H1 (cell line): Measurements from ENCODE around the gene GLS.
"Not testable (repeated sequence)": the region's sequence is repeated elsewhere in the genome, so short reads cannot be mapped to it uniquely, and the experiment has no call there.

Source experiments
- BACH1 ChIP-seq: IDR thresholded peaks from 2 replicates; pipeline ENCODE4 v1.6.1; 2012; ENCODE audit warnings: low read length, improper control_type of control experiment
- CTCF ChIP-seq, 3 experiments: IDR thresholded peaks; 1 replicate in 2 of 3; 2 replicates in 1 of 3; pipeline versions ENCODE4 v1.5.1 to v1.6.1; 2011; ENCODE audit warnings: low read length in 3 of 3, mild to moderate bottlenecking in 3 of 3, inconsistent platforms in 2 of 3, low read depth in 1 of 3, moderate library complexity in 1 of 3; ENCODE audit not compliant: insufficient read depth in 1 of 3; ENCODE audit errors: control extremely low read depth in 1 of 3
- EP300 ChIP-seq, 2 experiments: IDR thresholded peaks; 1 replicate in 1 of 2; 2 replicates in 1 of 2; pipeline ENCODE4 v1.6.1; 2011 to 2012; ENCODE audit warnings: low read depth in 2 of 2, low read length in 2 of 2, mild to moderate bottlenecking in 2 of 2, borderline replicate concordance in 1 of 2, inconsistent platforms in 1 of 2, moderate library complexity in 1 of 2
- EZH2 ChIP-seq: fragments of 200-600 bp; sonication (generic); IDR thresholded peaks from 2 replicates; pipeline ENCODE4 v1.7.1; 2012; ENCODE audit warnings: low read depth, mild to moderate bottlenecking, moderate library complexity, low read length, inconsistent platforms; ENCODE audit not compliant: severe bottlenecking
- JUND ChIP-seq: IDR thresholded peaks from 2 replicates; pipeline ENCODE4 v1.6.1; 2011; ENCODE audit warnings: mild to moderate bottlenecking, improper control_type of control experiment, low read length
- KDM1A ChIP-seq: fragments of 200-600, 300-600 bp; sonication (generic); IDR thresholded peaks from 2 replicates; pipeline ENCODE4 v1.7.1; 2016; ENCODE audit warnings: mild to moderate bottlenecking, low read length, borderline replicate concordance
- MAX ChIP-seq: IDR thresholded peaks from 2 replicates; pipeline ENCODE4 v1.6.1; 2012; ENCODE audit warnings: inconsistent platforms
- POLR2A ChIP-seq, 2 experiments: IDR thresholded peaks; 1 replicate in 1 of 2; 2 replicates in 1 of 2; pipeline ENCODE4 v1.6.1; 2011; ENCODE audit warnings: low read depth in 2 of 2, low read length in 2 of 2, mild to moderate bottlenecking in 2 of 2; ENCODE audit errors: control extremely low read depth in 1 of 2
- POLR2AphosphoS5 ChIP-seq: IDR thresholded peaks from 2 replicates; pipeline ENCODE4 v1.6.1; 2011; ENCODE audit warnings: low read depth, low read length
- RAD21 ChIP-seq, 2 experiments: IDR thresholded peaks in 1 of 2; conservative IDR thresholded peaks in 1 of 2; 2 replicates each; pipeline ENCODE4 v1.6.1; 2011; ENCODE audit warnings: low read depth in 2 of 2, low read length in 2 of 2, improper control_type of control experiment in 1 of 2, inconsistent platforms in 1 of 2, mild to moderate bottlenecking in 1 of 2, moderate library complexity in 1 of 2
- SIN3A ChIP-seq, 2 experiments: IDR thresholded peaks in 1 of 2; conservative IDR thresholded peaks in 1 of 2; 2 replicates each; pipeline ENCODE4 v1.6.1; 2011 to 2012; ENCODE audit warnings: low read length in 2 of 2, improper control_type of control experiment in 1 of 2, low read depth in 1 of 2, mild to moderate bottlenecking in 1 of 2
- SP1 ChIP-seq: IDR thresholded peaks from 2 replicates; pipeline ENCODE4 v1.6.1; 2011; ENCODE audit warnings: low read depth, low read length
- TEAD4 ChIP-seq: IDR thresholded peaks from 2 replicates; pipeline ENCODE4 v1.6.1; 2012; ENCODE audit warnings: low read depth, low read length, inconsistent platforms, mixed read lengths
- YY1 ChIP-seq: IDR thresholded peaks from 2 replicates; pipeline ENCODE4 v1.6.1; 2011; ENCODE audit warnings: low read depth, mild to moderate bottlenecking, low read length

DNA sequence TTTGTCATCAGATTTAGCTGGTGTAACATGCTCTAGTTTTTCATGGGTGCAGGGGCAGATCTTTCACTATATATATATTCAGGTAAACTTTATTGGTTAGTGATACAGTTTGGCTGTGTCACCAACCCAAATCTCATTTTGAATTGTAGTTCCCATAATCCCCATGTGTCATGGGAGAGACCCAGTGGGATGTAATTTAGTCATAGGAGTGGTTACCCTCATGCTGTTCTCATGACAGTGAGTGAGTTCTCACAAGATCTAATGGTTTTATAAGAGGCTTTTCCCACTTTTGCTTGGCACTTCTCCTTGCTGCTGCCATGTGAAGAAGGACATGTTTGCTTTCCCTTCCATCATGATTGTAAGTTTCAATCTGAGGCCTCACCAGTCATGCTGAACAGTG lies 18.5 kb upstream of the GLS start:
- not testable (repeated sequence) for TF ChIP-seq RAD21 (IDR thresholded peaks at IDR 0.05 in 1 of 2, conservative IDR thresholded peaks at IDR 0.05 in 1 of 2; ENCODE audit: low read depth in 2 of 2, low read length in 2 of 2); YY1; SIN3A (conservative IDR thresholded peaks at IDR 0.05 in 1 of 2, IDR thresholded peaks at IDR 0.05 in 1 of 2; ENCODE audit: low read depth in 1 of 2, low read length in 2 of 2); POLR2A (IDR thresholded peaks at IDR 0.05; ENCODE audit: control extremely low read depth in 1 of 2, low read depth in 2 of 2, low read length in 2 of 2); JUND; TEAD4; MAX; SP1; POLR2AphosphoS5; EP300 (IDR thresholded peaks at IDR 0.05; ENCODE audit: borderline replicate concordance in 1 of 2, low read depth in 2 of 2, low read length in 2 of 2); CTCF (IDR thresholded peaks at IDR 0.05; ENCODE audit: control extremely low read depth in 1 of 3, insufficient read depth in 1 of 3, low read depth in 1 of 3, low read length in 3 of 3); EZH2; KDM1A; BACH1
